K562 (cell line): ENCODE measurements around the gene AMH. TPM values are rescaled to one million over a fixed set of nuclear protein-coding genes. Genes with fewer than 3 reads are reported as not detected.
A peak's percentile ranks its signal among the peaks of the same experiment; 100 is the strongest.

ENCODE experiments used
- ATAC-seq: fragments of 200-7000 bp; cut with Tn5 transposase; 3 replicates; pipeline ENCODE4 v1.9.1; 2020; ENCODE audit warnings: moderate library complexity
- BruUV-seq: library from RNA; stranded (reverse); fragments of 400-500 nt; replicated peaks from 2 replicates; lab custom pipeline; 2021; lab: Mats Ljungman, UMichigan
- CTCF ChIA-PET: fragments of 300-600 bp; formaldehyde crosslinking; extraction: SDS; loops from one replicate; lab custom pipeline; 2021; ENCODE audit warnings: low intra/inter-chr PET ratio; lab: Yijun Ruan, JAX
- POLR2A ChIA-PET: fragments of 300-600, 350-650 bp; sonication (Branson Sonifier 250); formaldehyde crosslinking; extraction: SDS; loops from one replicate; lab custom pipeline; 2021; ENCODE audit warnings: antibody characterized with exemption, inconsistent platforms; lab: Yijun Ruan, JAX
- DNase-seq, 4 experiments: peaks; one replicate each; pipeline versions ENCODE4 v3.0.0 to v3.0.0-alpha.2; 2011 to 2018; ENCODE audit warnings: low spot score in 3 of 4, mixed read lengths in 3 of 4; ENCODE audit errors: extremely low read depth in 1 of 4
- FAIRE-seq: peaks from 2 replicates; lab custom pipeline; 2011; peaks lifted over from hg19 to GRCh38; lab: Jason Lieb, UNC
- H2AFZ ChIP-seq: 2 replicates; pipeline ENCODE4 v1.6.0; 2011; ENCODE audit warnings: low read depth, low read length, control low read depth, inconsistent platforms
- H3K27ac ChIP-seq: fragments of 200-600 bp; 3 replicates; pipeline ENCODE4 v1.8.0; 2011; ENCODE audit warnings: low read depth, mild to moderate bottlenecking, control low read depth, inconsistent platforms, low read length, moderate library complexity, mixed read lengths; ENCODE audit errors: extremely low read depth
- H3K27me3 ChIP-seq, 2 experiments: fragments of 300-600 bp in 1 of 2; 2 replicates in 1 of 2; 3 replicates in 1 of 2; pipeline versions ENCODE4 v1.6.0 to v1.8.0; 2011; ENCODE audit warnings: inconsistent platforms in 2 of 2, low read length in 2 of 2, mild to moderate bottlenecking in 1 of 2, mixed read lengths in 1 of 2, moderate library complexity in 1 of 2; ENCODE audit not compliant: control insufficient read depth in 2 of 2, insufficient read depth in 2 of 2
- H3K36me3 ChIP-seq: fragments of 300-600 bp; 3 replicates; pipeline ENCODE4 v1.8.0; 2011; ENCODE audit warnings: mild to moderate bottlenecking, low read length, inconsistent platforms; ENCODE audit not compliant: control insufficient read depth, insufficient read depth
- H3K4me1 ChIP-seq, 2 experiments: fragments of 200-600 bp in 1 of 2; replicated peaks in 1 of 2; 2 replicates in 1 of 2; 3 replicates in 1 of 2; pipeline versions ENCODE4 v1.5.1 to v1.8.0; 2011; ENCODE audit warnings: inconsistent platforms in 2 of 2, low read length in 2 of 2, mild to moderate bottlenecking in 1 of 2, mixed read lengths in 1 of 2, moderate library complexity in 1 of 2; ENCODE audit not compliant: control insufficient read depth in 2 of 2, insufficient read depth in 2 of 2
- H3K4me2 ChIP-seq: 2 replicates; pipeline ENCODE4 v1.6.1; 2011; ENCODE audit warnings: low read length, control low read depth, inconsistent platforms, mixed read lengths; ENCODE audit not compliant: insufficient read depth
- H3K4me3 ChIP-seq: fragments of 200-600 bp; sonication (generic), shearing (Covaris generic); 2 replicates; pipeline ENCODE4 v1.5.1; 2016; ENCODE audit warnings: control low read depth, inconsistent platforms
- H3K79me2 ChIP-seq: fragments of 200-600 bp; 3 replicates; pipeline ENCODE4 v1.8.0; 2011; ENCODE audit warnings: low read length, inconsistent platforms; ENCODE audit not compliant: control insufficient read depth, insufficient read depth
- H3K9ac ChIP-seq, 2 experiments: 2 replicates each; pipeline versions ENCODE4 v1.6.0 to v1.6.1; 2011; ENCODE audit warnings: low read depth in 2 of 2, low read length in 2 of 2, control low read depth in 1 of 2, inconsistent platforms in 1 of 2, mild to moderate bottlenecking in 1 of 2, mixed read lengths in 1 of 2; ENCODE audit not compliant: insufficient read depth in 1 of 2
- H3K9me1 ChIP-seq: one replicate; pipeline ENCODE4 v1.6.0; 2011; ENCODE audit warnings: inconsistent platforms, mild to moderate bottlenecking, low read length, moderate library complexity; ENCODE audit not compliant: control insufficient read depth, insufficient read depth
- H3K9me3 ChIP-seq: replicated peaks from 2 replicates; pipeline ENCODE4 v1.5.1; 2011; ENCODE audit warnings: low read depth, low read length, inconsistent platforms; ENCODE audit not compliant: control insufficient read depth, insufficient read depth
- H4K20me1 ChIP-seq: replicated peaks from 2 replicates; pipeline ENCODE4 v1.6.1; 2011; ENCODE audit warnings: low read length, inconsistent platforms, mixed read lengths; ENCODE audit not compliant: control insufficient read depth, insufficient read depth
- CTCF ChIP-seq, 3 experiments: IDR thresholded peaks in 2 of 3; conservative IDR thresholded peaks in 1 of 3; 2 replicates each; pipeline ENCODE4 v1.5.1; 2011 to 2012; ENCODE audit warnings: low read length in 3 of 3, mild to moderate bottlenecking in 3 of 3, control low read depth in 2 of 3, improper control_type of control experiment in 1 of 3, inconsistent platforms in 1 of 3, low read depth in 1 of 3, mixed read lengths in 1 of 3, moderate library complexity in 1 of 3; ENCODE audit not compliant: insufficient read depth in 2 of 3
- KAT7 ChIP-seq: sonication (generic); formaldehyde crosslinking; IDR thresholded peaks from 2 replicates; pipeline ENCODE4 v1.8.0; 2022; ENCODE audit warnings: missing genetic modification reagents, mild to moderate bottlenecking, borderline replicate concordance
- KLF1 ChIP-seq: fragments of 450-650 bp; IDR thresholded peaks from 2 replicates; pipeline ENCODE4 v1.6.1; 2016; ENCODE audit warnings: missing genetic modification characterization, missing compliant biosample characterization
- LCOR ChIP-seq: sonication (generic); formaldehyde crosslinking; IDR thresholded peaks from 2 replicates; pipeline ENCODE4 v1.8.0; 2022; ENCODE audit warnings: mild to moderate bottlenecking, missing genetic modification reagents
- MTA1 ChIP-seq: fragments of 450-650 bp; IDR thresholded peaks from 2 replicates; pipeline ENCODE4 v1.6.1; 2017; ENCODE audit warnings: borderline replicate concordance
- MYNN ChIP-seq, 2 experiments: sonication (generic); formaldehyde crosslinking in 1 of 2; IDR thresholded peaks; 2 replicates each; pipeline versions ENCODE4 v1.5.0 to v1.6.1; 2016 to 2020; ENCODE audit warnings: antibody characterized with exemption in 1 of 2, missing genetic modification reagents in 1 of 2
- PPARD ChIP-seq: fragments of 250-450 bp; sonication (Bioruptor Pico); IDR thresholded peaks from 2 replicates; pipeline ENCODE4 v1.8.0; 2022; ENCODE audit warnings: inconsistent platforms, mild to moderate bottlenecking, moderate library complexity
- PRPF4 ChIP-seq: fragments of 200-400 bp; formaldehyde crosslinking; IDR thresholded peaks from one replicate; pipeline ENCODE4 v1.6.1; 2017; ENCODE audit warnings: low read length, low read depth, mild to moderate bottlenecking; ENCODE audit not compliant: insufficient read depth, poor library complexity, severe bottlenecking
- SMC3 ChIP-seq: conservative IDR thresholded peaks from 2 replicates; pipeline ENCODE4 v1.6.1; 2011; ENCODE audit warnings: low read depth, low read length, improper control_type of control experiment; ENCODE audit not compliant: insufficient read depth
- STAG1 ChIP-seq: sonication (generic); formaldehyde crosslinking; IDR thresholded peaks from 2 replicates; pipeline ENCODE4 v1.5.0; 2020; ENCODE audit warnings: missing genetic modification reagents, borderline replicate concordance
- ZBTB33 ChIP-seq: sonication (generic); formaldehyde crosslinking; IDR thresholded peaks from 2 replicates; pipeline ENCODE4 v1.8.1; 2023; ENCODE audit warnings: mild to moderate bottlenecking, missing genetic modification reagents
- ZKSCAN1 ChIP-seq: fragments of 150-350 bp; IDR thresholded peaks from 2 replicates; pipeline ENCODE4 v1.6.1; 2016; ENCODE audit warnings: low read depth, low read length
- whole genome bisulfite sequencing: fragments of 100-300 bp; shearing (Covaris generic); methylation state at CpG from one replicate; pipeline ENCODE4 v1.1.6; 2016; ENCODE audit warnings: low coverage, mixed read lengths; ENCODE audit not compliant: insufficient coverage; ENCODE audit errors: missing lambda C conversion rate; 5-methylcytosine and 5-hydroxymethylcytosine counted together
- in situ Hi-C: fragments of 300-500 bp; cut with MboI; formaldehyde crosslinking; loops from 4 replicates; pipeline ENCODE4 v1.15.0; 2018; ENCODE audit warnings: inconsistent platforms, mixed read lengths
- intact Hi-C: fragments of 100-400 bp; cut with micrococcal nuclease; formaldehyde crosslinking; loops from 2 replicates; pipeline ENCODE4 v1.14.2; 2022
- polyA plus RNA-seq, 8 experiments: library from polyadenylated mRNA; depleted of rRNA in 4 of 8; stranded (reverse) in 5 of 8; unstranded in 3 of 8; fragments of >200 nt; fragmentation: Nextera tagmentation in 2 of 8; fragmentation: Illumina TruSeq in 1 of 8; extraction: Ambion mirVana in 2 of 8; extraction: Trizol in 1 of 8; gene quantifications; 2 replicates each; pipeline versions ENCODE4 v1.2.1 to v1.2.3, GENCODE V29; 2011 to 2014; ENCODE audit warnings: inconsistent platforms in 1 of 8, missing spikeins in 1 of 8
- total RNA-seq, 7 experiments: library from RNA; depleted of rRNA in 6 of 7; stranded (reverse); fragments of >200 nt in 6 of 7; fragmentation: Illumina TruSeq in 2 of 7; extraction: Trizol in 2 of 7; gene quantifications; 2 replicates each; pipeline versions ENCODE4 v1.2.1 to v1.2.3, GENCODE V29; 2011 to 2021; ENCODE audit warnings: low replicate concordance in 1 of 7
- TF ChIP-seq, protein P1 (sequence below): fragments of 200-800 bp; sonication (Bioruptor generic); IDR thresholded peaks from 2 replicates; pipeline ENCODE4 v1.6.1; 2017; ENCODE audit warnings: missing genetic modification characterization, missing compliant biosample characterization

AMH gene
- total and polyA plus RNA-seq, 9 of the 15 experiments (the other 6 are each of a cell fraction or from before 2014, with no cell fraction given) = 0.29 to 27.4 (median 2.6) TPM; not detected in 2

DNA sequence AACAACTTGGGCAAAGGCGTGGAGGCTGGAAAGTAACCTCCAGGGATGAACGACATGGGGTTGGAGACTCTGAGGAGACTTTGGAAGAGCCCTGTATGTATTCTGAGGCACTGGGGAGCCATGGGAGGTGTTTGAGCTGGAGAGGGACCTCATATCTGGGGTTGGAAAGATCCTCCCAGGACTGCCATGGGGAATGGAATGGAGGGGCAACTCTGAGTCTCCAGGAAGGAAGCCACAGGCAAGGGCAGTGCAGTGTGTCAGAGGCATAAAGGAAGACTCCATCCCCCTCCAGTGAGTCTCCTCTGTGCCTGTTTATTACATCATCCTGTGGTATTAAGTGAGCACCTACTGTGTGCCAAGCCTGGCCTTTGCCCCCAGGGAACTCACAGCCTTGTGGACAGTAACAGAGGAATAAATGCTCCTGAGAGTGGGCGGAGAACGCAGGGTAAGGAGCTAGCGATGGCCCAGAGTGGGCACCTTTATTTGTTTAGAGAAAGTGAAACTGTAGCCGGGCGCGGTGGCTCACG is 25.1 kb downstream of the AMH start (continued):
- TF ChIP-seq MTA1 (no peak), KLF1 (no peak)

DNA sequence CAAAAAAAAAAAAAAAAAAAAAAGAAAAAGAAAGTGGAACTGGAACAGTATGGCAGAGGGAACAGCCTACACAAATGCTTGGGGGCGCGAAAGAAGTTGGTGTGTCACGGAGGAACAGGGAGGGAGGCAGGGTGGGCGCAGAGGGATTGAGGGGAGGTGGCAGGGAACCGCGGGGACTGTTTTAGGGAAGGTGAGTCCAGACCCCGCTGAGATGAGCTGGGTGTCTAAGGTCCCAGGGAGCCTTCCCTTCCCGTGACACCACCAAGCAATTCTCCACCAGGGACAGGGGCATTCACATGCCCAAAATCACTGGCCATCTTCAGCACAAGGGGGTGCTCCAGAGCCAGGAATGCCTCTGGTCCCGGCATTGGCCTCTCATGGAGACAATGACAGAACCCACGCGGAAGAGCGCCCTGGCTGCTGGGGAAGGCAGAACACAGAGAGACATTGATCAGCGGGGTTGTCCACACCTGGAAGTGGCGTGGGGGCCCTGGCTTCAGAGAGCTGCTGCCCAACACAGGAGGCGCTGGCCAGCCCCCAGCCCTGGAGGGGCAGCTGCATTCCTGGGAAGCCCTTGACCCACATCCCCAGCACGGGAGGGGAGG is 25.9 kb downstream of the AMH start:
- BruUV-seq = no TSS peak
- TF ChIP-seq SMC3 (peak; percentile 60), STAG1 (peak; percentile 34; the same call in 1 of the 2 replicates), MYNN (IDR thresholded peaks at IDR 0.05) (no peak), MYNN (CRISPR knock-in tag; IDR thresholded peaks at IDR 0.05) (no peak), ZBTB33 (peak; percentile 100), LCOR (CRISPR knock-in tag) (0 out of 2 replicates have a peak, but pooled peaks have one; percentile 56), PPARD (CRISPR knock-in tag) (no peak), CTCF (IDR thresholded peaks at IDR 0.05 in 2 of 3, conservative IDR thresholded peaks at IDR 0.05 in 1 of 3; ENCODE audit: insufficient read depth in 2 of 3, low read depth in 1 of 3, low read length in 3 of 3) (peak; percentile 64 to 73 (median 72)), KAT7 (0 out of 2 replicates have a peak, but pooled peaks have one; percentile 28), ZKSCAN1 (no peak), PRPF4 (no peak)
- TF ChIP-seq, protein P1, sequence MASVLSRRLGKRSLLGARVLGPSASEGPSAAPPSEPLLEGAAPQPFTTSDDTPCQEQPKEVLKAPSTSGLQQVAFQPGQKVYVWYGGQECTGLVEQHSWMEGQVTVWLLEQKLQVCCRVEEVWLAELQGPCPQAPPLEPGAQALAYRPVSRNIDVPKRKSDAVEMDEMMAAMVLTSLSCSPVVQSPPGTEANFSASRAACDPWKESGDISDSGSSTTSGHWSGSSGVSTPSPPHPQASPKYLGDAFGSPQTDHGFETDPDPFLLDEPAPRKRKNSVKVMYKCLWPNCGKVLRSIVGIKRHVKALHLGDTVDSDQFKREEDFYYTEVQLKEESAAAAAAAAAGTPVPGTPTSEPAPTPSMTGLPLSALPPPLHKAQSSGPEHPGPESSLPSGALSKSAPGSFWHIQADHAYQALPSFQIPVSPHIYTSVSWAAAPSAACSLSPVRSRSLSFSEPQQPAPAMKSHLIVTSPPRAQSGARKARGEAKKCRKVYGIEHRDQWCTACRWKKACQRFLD (CRISPR knock-in tag) = 0 out of 2 replicates have a peak, but pooled peaks have one; percentile 40

More for the DNA sequence above, 25.9 kb downstream of the AMH start:
- H3K79me2 ChIP-seq = peaks cover 52% of the 10 kb centered on the region
- no peak overlapping the region for H3K27ac ChIP-seq
- no peak overlapping the region for H2AFZ ChIP-seq
- FAIRE-seq (peak; percentile 82), ATAC-seq (peak; percentile 7; the same call in 2 of the 3 replicates), DNase-seq (peak; percentile 53 to 71 (median 56))
- no peak overlapping the region for H3K4me2 ChIP-seq
- CTCF ChIA-PET = interaction anchor here (0.6 to 1.5 kb wide), 6 partner anchors 39 to 362 kb away, joined by 3 to 5 read pairs (median 4); partner anchors contain the start of gene PLEKHJ1
- WGBS = 79% methylated on average over 13 of the region's 16 CpGs
- H4K20me1 ChIP-seq = peaks cover 41% of the 10 kb centered on the region
- H3K9me1 ChIP-seq = peaks cover 5% of the 10 kb centered on the region
- intact Hi-C loops (loop anchor here (1.0 to 5.0 kb wide), 3 partner anchors 42 to 337 kb away; no protein-coding TSS in a partner anchor), in situ Hi-C loops (loop anchor here (5.0 kb wide), 1 partner anchor 38 kb away; the partner anchor contains the start of genes PLEKHJ1 and SF3A2)
- no peaks in the 10 kb centered on the region for H3K27me3 ChIP-seq
- H3K9me3 ChIP-seq = no peaks in the 10 kb centered on the region
- peaks cover 34% of the 10 kb centered on the region for H3K36me3 ChIP-seq
- no peak overlapping the region for H3K4me3 ChIP-seq
- peak overlapping the region in 1 of 2 experiments; percentile 75; a peak in 1 of 4 replicates for H3K9ac ChIP-seq
- peaks cover 10 to 73% of the 10 kb centered on the region in 2 experiments for H3K4me1 ChIP-seq
- POLR2A ChIA-PET = interaction anchor here (0.6 to 7.0 kb wide), 11 partner anchors 8 to 998 kb away, joined by 3 to 86 read pairs (median 3); partner anchors contain the start of gene PLEKHJ1
